RCC 7860 (cell line): ENCODE measurements around the gene RAB21.
"Not testable (repeated sequence)": the region's sequence is repeated elsewhere in the genome, so short reads cannot be mapped to it uniquely, and the experiment has no call there.

Experiments
- DNase-seq: peaks from one replicate; pipeline ENCODE4 v3.0.0-alpha.2; 2015; ENCODE audit warnings: low spot score
- FAIRE-seq: peaks from 2 replicates; lab custom pipeline; 2012; peaks lifted over from hg19 to GRCh38; lab: Jason Lieb, UNC

RAB21 gene

DNA sequence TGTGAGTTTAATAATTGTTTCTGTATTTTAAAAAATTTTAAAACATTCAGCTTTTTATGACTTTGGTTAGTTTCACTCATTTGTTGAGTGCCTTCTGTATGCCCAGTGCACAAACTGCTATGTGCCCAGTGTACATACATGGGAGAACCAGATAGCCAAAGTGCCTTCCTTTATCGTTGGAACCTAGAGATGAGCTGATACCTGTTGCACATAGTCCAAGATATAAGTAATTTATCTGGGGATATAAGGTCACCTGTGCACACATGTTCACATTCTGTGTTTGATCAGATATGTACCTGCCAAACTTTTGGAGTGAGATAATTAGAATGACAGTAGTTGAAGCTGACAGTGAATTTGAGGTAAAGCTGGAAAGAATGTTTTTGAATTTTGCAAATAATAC, 37.9 kb downstream of the RAB21 start:
- no peak for DNase-seq
- no peak for FAIRE-seq

DNA sequence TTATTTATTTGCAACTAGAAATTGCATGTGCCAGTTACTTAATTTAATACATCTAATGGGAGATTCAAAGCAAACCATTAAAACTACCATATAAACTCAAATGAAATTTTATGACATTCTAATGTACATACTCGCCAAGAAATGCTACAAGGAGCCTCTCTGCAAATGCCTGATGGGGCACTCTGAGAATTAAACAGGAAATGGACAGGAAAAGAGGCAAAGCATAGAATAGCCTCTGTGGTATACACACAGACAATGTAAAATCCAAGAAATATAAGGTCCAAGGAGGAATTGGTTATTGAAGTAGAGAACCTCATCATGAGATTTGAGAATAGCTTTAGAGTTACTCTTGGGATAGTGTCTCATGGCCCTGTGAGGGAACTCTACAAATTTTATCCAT, 41.2 kb downstream of the RAB21 start:
- no peak for FAIRE-seq

DNA sequence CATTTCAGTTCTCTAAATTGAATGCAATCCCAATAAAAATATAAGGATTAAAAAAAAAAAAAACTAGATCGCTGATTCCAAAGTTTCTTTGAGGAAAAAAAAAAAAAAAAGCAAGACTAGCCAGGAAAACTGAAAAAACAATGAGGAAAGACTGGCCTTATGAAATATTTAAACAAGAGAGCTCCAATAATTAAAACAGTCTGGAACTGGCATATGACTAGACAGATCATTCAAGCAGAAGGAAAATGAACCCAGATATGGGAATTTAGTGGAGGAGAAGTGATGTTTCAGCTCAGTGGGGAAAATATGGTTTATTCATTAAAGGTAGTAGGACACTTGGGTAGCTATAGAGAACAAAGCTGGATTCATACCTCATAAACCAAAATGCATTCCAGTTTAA, 42.9 kb downstream of the RAB21 start:
- no peak for FAIRE-seq
- DNase-seq, result no peak

More for the DNA sequence above, 41.2 kb downstream of the RAB21 start:
- no peak for DNase-seq

DNA sequence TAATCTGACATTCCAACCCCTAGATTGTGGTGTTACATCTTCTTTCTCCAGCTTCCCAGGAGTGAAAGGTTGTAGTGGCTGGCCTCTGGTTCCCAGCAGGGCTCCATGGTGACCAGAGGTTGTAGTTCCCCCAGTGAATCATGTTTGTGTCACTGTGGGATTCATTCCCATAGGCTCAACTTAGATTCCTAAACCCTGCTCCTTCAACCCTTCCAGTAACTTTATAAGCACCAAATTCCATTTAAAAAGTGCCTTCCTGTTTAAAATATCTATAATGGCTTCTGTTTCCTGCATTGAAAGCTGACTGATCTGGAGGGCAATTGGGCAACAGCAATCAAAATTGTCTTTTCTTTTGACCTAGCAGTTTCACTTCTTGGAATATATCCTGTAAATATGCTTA, 44.4 kb downstream of the RAB21 start:
- peak; percentile 32 for FAIRE-seq
- DNase-seq, result peak; percentile 48

DNA sequence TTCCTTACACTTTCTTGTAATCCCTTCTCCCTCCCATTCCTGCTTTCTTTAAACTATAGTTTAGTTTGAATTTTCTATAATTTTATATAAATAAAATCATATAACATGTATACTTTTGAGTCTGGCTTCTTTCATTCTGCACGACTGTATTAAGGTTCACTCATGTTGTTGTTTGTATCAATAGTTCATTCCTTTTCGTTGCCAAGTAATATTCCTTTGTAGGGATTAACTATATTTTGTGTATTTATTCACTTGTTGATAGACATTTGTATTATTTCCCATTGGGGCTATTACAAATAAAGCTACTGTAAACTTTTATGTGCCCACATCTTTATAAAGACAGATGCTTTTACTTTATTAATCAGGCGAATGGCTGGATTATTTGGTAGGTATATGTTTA, 45.5 kb downstream of the RAB21 start:
- no peak for FAIRE-seq
- DNase-seq, result no peak

DNA sequence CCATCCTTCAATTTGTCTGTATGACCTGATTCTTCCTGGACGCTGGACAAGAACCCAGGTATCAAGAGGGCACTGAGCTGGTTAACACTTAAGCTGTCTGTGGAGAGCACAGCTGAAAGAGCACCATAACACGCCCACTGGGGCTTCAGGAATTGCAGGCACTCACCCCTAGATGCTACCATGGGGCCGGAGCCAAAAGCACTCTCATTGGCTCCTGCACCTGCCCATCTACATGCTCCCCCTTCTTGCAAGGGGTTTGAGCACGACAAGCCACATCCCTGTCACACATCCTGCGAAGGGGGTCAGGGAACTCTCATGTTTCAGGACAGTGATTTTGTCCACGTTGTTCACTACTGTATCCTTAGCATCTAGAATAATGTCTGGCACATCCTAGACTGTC, 49.8 kb downstream of the RAB21 start:
- DNase-seq (no peak), FAIRE-seq (no peak)

DNA sequence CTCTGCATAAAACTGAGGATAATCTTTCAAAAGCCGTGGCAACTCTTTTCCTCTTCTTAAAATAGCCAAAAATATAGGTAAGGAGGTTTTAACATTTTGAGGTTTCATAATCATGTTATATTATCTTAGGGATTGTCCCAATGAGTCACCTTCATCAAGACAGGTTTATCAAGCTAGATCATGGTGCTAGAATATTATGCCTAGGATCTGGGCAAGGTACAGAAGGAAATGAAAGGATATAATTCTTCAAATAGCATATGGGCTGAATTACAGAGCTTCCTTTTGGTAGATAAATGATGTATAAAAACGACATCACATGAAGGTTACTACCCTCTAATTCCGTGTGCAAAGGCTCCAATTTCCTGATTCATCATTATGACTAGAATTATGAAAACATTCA, 56.3 kb downstream of the RAB21 start:
- FAIRE-seq, result no peak
- no peak for DNase-seq

DNA sequence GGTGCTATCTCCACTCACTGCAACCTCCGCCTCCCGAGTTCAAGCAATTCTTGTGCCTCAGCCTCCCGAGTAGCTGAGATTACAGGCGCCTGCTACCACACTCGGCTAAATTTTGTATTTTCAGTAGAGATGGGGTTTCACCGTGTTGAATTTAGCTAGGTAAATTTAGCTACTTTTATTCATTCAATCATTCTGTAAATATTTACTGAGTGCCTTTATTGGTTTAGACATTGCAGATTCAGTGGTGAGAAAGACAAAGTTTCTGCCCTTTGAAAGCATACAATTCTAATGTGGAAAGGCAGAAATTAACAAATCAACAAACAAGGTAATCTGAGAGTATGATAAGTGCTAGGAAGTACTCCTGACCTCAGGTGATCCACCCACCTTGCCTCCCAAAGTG, 60.6 kb downstream of the RAB21 start:
- FAIRE-seq, DNase-seq: not testable (repeated sequence)

DNA sequence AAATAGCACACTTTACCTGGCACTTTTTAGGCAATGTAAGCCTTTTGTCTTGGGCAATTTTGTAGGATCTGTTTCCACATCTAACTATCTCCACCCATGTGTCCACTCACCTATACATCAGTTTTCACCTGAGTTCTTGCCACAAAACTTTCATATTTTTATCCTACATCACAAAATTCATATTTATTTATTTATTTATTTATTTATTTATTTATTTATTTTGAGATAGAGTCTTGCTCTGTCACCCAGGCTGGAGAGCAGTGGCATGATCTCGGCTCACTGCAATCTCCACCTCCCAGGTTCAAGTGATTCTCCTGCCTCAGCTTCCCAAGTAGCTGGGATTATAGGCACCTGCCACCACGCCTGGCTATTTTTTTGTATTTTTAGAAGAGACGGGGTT, 67.4 kb downstream of the RAB21 start:
- FAIRE-seq, DNase-seq: not testable (repeated sequence)

DNA sequence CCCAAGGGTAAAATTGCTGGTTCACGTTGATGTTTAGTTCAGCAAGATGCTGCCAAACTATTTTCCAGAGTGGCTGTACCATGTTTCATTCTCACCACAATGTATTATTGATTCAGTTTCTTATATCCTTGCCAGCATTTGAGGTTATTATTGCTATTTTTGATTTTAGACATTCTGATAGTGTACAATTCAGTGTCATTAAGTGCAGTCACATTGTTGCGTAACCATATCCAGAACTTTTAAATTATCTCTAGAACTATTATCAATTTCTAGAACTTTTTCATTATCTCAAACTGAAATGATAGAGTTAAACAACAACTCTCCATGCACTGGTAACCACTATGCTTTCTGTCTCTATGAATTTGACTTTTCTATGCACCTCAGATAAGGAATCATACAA, 74.2 kb downstream of the RAB21 start:
- DNase-seq (no peak), FAIRE-seq (no peak)

DNA sequence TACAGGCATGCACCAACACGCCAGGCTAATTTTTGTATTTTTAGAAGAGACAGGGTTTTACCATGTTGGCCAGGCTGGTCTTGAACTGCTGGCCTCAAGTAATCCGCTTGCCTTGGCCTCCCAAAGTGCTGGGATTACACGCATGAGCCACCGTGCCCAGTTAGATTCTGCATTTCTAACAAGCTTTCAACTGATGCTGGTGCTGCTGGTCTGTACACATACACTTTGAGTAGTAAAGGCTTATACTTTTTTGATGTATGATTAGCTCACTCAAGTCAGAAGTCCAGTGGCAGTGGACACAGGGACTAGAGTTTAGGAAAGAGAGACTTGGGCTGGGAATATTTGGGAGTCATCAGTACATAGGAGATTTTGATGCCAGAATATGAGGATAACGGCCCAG, 82.7 kb downstream of the RAB21 start:
- no peak for FAIRE-seq

DNA sequence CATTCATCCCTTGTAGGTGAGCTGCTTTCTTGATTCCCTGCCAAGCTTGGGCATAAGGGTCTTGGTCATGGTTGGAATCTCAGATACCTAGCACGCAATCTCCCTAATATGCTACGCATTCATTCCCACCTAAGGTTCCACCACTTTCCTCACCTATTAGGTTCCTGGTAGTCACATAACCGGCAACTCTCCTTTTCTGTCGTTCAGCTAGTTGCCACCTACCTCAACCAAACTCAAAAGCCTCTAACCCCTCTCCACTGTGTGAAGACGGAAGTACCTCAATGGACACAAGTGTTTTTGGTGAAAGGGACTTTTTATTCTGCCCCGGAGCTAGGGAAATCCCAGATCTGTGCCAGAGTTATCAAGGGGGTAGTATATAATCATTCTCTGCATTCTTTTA, 83.6 kb downstream of the RAB21 start:
- FAIRE-seq (no peak), DNase-seq (no peak)

More for the DNA sequence above, 82.7 kb downstream of the RAB21 start:
- no peak for DNase-seq

DNA sequence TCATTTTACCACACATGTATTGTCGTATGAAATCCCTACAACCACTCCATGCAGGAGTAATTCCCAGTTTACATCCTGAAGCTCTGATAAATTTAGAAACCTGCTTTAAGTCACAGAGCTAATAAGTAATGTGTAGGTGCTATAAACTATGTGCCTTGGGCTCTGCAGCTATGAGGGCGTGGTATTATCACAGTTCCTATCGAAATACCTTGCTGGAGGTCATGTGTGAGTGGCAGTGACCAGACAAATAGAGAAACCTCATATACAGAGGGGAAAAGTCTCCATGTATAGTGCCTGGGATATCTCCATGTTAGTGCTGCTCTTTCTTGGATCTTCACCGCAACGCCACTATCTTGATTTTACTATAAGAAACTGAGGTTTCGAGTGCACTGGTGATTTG, 84.0 kb downstream of the RAB21 start:
- DNase-seq (no peak), FAIRE-seq (no peak)

DNA sequence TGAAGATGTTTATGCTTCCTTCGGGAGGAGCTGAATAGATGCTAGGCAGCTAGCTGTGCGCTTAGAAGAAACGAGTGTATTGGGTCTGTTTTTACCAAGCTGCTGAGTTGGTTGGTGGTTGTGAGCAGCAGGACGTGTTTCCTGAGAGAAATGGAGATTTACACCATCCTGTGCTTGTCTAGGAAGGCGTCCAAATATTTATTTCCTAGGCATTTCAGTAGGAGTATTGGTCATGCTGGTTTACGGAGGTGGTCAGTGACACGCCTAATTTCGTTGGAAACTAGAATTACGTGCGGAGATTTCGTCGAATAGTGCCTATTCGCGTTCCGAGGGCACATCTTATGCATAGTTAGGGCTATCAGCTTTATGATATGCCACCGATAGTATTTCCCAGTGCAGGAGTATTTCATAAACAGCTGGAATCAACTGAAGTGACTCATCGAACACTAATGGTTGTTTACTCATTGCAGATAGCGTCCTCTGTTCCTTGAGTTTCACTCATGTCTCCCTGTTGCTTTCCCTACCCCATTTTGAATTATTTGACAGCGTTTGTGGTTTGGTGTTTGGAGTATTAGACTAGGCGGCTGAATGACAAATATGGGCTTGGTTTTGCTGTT, 85.7 kb downstream of the RAB21 start:
- DNase-seq, result no peak

DNA sequence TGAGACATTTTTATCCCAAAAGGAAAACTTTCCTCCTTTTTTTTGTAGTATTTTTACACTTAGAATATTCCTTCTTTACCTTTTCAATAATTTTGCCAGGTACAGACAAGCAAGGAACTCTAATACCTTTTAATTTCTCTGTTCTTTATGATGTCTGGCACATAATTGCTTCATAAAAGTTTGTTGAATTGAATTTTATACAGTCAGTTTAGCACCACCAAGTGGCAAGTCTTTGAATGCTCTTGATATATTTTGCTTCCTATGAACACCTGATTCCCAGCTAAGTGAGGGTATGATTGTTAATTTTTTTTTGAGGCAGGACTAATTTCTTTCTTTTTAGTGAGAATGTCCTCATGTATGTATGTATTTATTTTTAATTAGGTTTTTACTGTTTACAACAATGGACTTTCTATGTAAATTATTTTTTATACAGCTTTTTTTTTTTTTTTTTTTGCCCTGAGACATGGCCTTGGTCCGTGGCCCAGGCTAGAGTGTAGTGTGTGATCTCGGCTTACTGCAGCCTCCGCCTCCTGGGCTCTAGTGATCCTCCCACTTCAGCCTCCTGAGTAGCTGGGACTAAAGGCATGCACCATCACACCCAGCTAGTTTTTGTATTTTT, 91.8 kb downstream of the RAB21 start:
- DNase-seq (no peak), FAIRE-seq (peak; percentile 66)

More for the DNA sequence above, 85.7 kb downstream of the RAB21 start:
- FAIRE-seq, result no peak

DNA sequence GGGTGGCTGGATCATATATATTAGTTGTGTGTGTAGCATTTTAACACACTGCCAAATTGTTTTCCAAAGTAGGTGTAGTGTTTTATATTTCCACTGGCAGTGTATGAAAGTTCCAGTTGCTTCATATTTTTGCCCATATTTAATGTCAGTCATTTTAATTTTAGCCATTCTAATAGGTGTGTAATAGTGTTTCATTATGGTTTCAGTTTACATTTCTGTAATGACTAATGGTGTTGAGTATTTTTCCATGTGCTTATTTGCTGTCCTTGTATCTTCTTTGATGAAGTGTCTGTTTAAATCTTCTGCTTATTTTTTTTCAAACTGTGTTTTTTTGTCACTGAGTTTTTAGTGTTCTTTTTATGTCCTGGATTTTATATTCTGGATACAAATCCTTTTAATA, 93.5 kb downstream of the RAB21 start:
- DNase-seq (no peak), FAIRE-seq (no peak)

DNA sequence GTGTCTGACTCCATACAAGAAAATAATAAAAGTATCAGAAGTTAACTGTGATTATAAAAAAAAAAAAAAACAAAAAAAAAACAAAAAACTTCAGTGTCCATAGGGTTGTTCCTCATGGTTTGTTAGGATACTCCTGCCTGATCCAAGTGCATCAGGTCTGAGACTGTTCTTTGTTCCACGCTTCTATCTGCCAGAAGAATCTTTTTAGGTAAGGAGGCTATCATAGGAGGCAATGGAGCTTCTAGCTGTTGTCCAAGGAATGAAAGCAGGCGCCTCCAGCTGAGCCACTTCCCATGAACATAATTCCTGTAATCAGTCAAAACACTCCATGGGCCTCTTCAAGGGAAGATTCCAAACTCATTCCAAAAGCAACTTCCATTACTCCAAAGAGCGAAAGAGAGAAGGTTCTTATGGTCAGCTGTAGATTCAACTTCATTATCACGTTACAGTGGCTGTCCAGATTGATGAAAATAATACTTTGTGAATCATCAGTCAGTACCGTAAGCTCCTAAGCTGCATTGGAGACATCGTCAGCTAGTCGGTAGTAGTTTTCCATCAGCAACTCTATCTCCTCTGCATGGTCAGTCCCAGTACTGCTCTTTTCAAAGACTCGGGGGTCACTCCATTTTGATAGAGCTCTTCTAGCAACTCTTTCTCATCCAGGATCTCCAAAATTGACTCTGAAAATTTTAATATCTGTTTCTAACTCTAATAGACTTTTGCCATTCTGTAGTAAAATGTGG, 94.6 kb downstream of the RAB21 start:
- DNase-seq (no peak), FAIRE-seq (no peak)
